WTC11 (cell line): Measurements from ENCODE around the gene IGFBP2. TPM values are rescaled to one million over a fixed set of nuclear protein-coding genes. Genes with fewer than 3 reads are reported as not detected.

Experiments used
- ATAC-seq: fragments of 200-7000 bp; cut with Tn5 transposase; 2 replicates; pipeline ENCODE4 v1.10.0; 2021; ENCODE audit warnings: mild to moderate bottlenecking, moderate library complexity
- CTCF ChIA-PET: fragments of 300-600 bp; sonication (Branson Sonifier 250); formaldehyde crosslinking; loops from one replicate; lab custom pipeline; 2021; ENCODE audit warnings: antibody characterized with exemption; lab: Charles Lee
- POLR2A ChIA-PET: fragments of 350-600 bp; sonication (Branson Sonifier 250); formaldehyde crosslinking; loops from one replicate; lab custom pipeline; 2021; ENCODE audit warnings: antibody characterized with exemption; lab: Charles Lee
- DNase-seq: peaks from one replicate; pipeline ENCODE4 v3.0.0; 2021; ENCODE audit warnings: low spot score
- H3K27ac Mint-ChIP-seq: 2 replicates; pipeline ENCODE4 v1.8.0; 2021; ENCODE audit warnings: mixed read lengths
- H3K27me3 Mint-ChIP-seq: 2 replicates; pipeline ENCODE4 v1.8.0; 2021; ENCODE audit warnings: low read depth, mild to moderate bottlenecking, moderate library complexity, mixed read lengths
- H3K36me3 Mint-ChIP-seq: 2 replicates; pipeline ENCODE4 v1.8.0; 2021; ENCODE audit warnings: mixed read lengths
- H3K4me1 Mint-ChIP-seq: 2 replicates; pipeline ENCODE4 v1.8.0; 2022; ENCODE audit warnings: mixed read lengths
- H3K4me3 Mint-ChIP-seq: 2 replicates; pipeline ENCODE4 v1.8.0; 2021; ENCODE audit warnings: mild to moderate bottlenecking, moderate library complexity, mixed read lengths
- H3K9me3 Mint-ChIP-seq: 2 replicates; pipeline ENCODE4 v1.8.0; 2021; ENCODE audit warnings: mixed read lengths
- CBFB ChIP-seq: sonication (generic); formaldehyde crosslinking; IDR thresholded peaks from 2 replicates; pipeline ENCODE4 v1.8.1; 2022; ENCODE audit warnings: mild to moderate bottlenecking, low read depth, missing genetic modification reagents
- ESRRA ChIP-seq: sonication (generic); formaldehyde crosslinking; IDR thresholded peaks from 2 replicates; pipeline ENCODE4 v1.8.1; 2022; ENCODE audit warnings: mild to moderate bottlenecking, missing genetic modification reagents, borderline replicate concordance
- MXD4 ChIP-seq: fragments of 250-450 bp; sonication (Bioruptor Pico); IDR thresholded peaks from 2 replicates; pipeline ENCODE4 v1.8.0; 2021; ENCODE audit warnings: mild to moderate bottlenecking, moderate library complexity, borderline replicate concordance
- NFATC4 ChIP-seq: fragments of 250-450 bp; sonication (Bioruptor Pico); IDR thresholded peaks from 2 replicates; pipeline ENCODE4 v1.9.0; 2021; ENCODE audit warnings: mild to moderate bottlenecking
- NR1H2 ChIP-seq: sonication (generic); formaldehyde crosslinking; IDR thresholded peaks from 2 replicates; pipeline ENCODE4 v1.9.0; 2021; ENCODE audit warnings: mild to moderate bottlenecking, moderate library complexity, missing genetic modification reagents
- NR2C2 ChIP-seq: sonication (generic); formaldehyde crosslinking; IDR thresholded peaks from 2 replicates; pipeline ENCODE4 v1.8.0; 2022; ENCODE audit warnings: mild to moderate bottlenecking, missing genetic modification reagents
- SOX15 ChIP-seq: fragments of 250-450 bp; sonication (Bioruptor Pico); IDR thresholded peaks from 2 replicates; pipeline ENCODE4 v1.9.0; 2021; ENCODE audit warnings: mild to moderate bottlenecking
- TEAD1 ChIP-seq: sonication (generic); formaldehyde crosslinking; IDR thresholded peaks from 2 replicates; pipeline ENCODE4 v1.8.0; 2022; ENCODE audit warnings: mild to moderate bottlenecking, missing genetic modification reagents
- TEAD4 ChIP-seq: sonication (generic); formaldehyde crosslinking; IDR thresholded peaks from 2 replicates; pipeline ENCODE4 v1.8.0; 2022; ENCODE audit warnings: mild to moderate bottlenecking, missing genetic modification reagents
- ZNF423 ChIP-seq: fragments of 250-450 bp; sonication (Bioruptor Pico); IDR thresholded peaks from 2 replicates; pipeline ENCODE4 v2.1.2; 2022; ENCODE audit warnings: mild to moderate bottlenecking, moderate library complexity
- total RNA-seq: library from RNA; stranded (reverse); gene quantifications from 3 replicates; pipeline ENCODE4 v1.2.3, GENCODE V29; 2021
- TF ChIP-seq, protein P1 (sequence below): sonication (generic); formaldehyde crosslinking; IDR thresholded peaks from 2 replicates; pipeline ENCODE4 v1.8.1; 2022; ENCODE audit warnings: mild to moderate bottlenecking, moderate library complexity, missing genetic modification reagents
- TF ChIP-seq, protein P2 (sequence below): fragments of 250-450 bp; sonication (Bioruptor Pico); IDR thresholded peaks from 2 replicates; pipeline ENCODE4 v1.9.0; 2021; ENCODE audit warnings: mild to moderate bottlenecking
- TF ChIP-seq, protein P3 (sequence below): sonication (generic); formaldehyde crosslinking; IDR thresholded peaks from 2 replicates; pipeline ENCODE4 v1.8.1; 2022; ENCODE audit warnings: mild to moderate bottlenecking, missing genetic modification reagents, moderate library complexity, borderline replicate concordance
- TF ChIP-seq, protein P4 (sequence below): sonication (generic); formaldehyde crosslinking; IDR thresholded peaks from 2 replicates; pipeline ENCODE4 v1.8.0; 2023; ENCODE audit warnings: missing genetic modification reagents
- TF ChIP-seq, protein P5 (sequence below): fragments of 250-450 bp; sonication (Bioruptor Pico); IDR thresholded peaks from 2 replicates; pipeline ENCODE4 v1.9.0; 2021; ENCODE audit warnings: mild to moderate bottlenecking
- TF ChIP-seq, protein P6 (sequence below): sonication (generic); formaldehyde crosslinking; IDR thresholded peaks from 2 replicates; pipeline ENCODE4 v1.8.1; 2022; ENCODE audit warnings: missing genetic modification reagents, borderline replicate concordance

The IGFBP2 gene
- total RNA-seq, 1 experiment from 2014 or later: 514 TPM

DNA sequence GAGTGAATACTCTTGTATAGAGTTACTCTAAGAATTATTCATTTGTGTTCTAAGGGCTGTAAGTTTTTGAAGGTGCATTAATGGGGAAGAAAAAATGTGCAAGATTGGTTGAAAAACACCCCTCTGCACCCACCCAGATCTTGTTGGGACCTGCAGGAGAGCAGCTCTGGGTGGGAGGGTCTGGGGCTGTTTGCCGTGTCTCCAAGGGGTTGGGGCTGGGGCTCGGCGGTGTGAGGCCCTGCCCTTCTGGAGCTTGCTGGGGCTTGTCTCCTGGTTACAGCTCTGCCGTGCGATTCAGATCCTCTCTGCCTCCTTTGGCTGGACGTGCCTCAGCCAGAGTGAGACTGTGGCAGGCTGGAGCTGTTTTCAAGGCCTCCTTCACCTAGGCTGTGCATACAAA lies 26.1 kb downstream of the IGFBP2 start (continued):
- TF ChIP-seq TEAD1 (CRISPR knock-in tag) (no peak), NFATC4 (CRISPR knock-in tag) (no peak), SOX15 (CRISPR knock-in tag) (no peak), TEAD4 (no peak), ESRRA (CRISPR knock-in tag) (no peak), NR2C2 (CRISPR knock-in tag) (no peak), CBFB (CRISPR knock-in tag) (no peak)
- TF ChIP-seq, protein P1, sequence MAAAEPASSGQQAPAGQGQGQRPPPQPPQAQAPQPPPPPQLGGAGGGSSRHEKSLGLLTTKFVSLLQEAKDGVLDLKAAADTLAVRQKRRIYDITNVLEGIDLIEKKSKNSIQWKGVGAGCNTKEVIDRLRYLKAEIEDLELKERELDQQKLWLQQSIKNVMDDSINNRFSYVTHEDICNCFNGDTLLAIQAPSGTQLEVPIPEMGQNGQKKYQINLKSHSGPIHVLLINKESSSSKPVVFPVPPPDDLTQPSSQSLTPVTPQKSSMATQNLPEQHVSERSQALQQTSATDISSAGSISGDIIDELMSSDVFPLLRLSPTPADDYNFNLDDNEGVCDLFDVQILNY (CRISPR knock-in tag): no peak

DNA sequence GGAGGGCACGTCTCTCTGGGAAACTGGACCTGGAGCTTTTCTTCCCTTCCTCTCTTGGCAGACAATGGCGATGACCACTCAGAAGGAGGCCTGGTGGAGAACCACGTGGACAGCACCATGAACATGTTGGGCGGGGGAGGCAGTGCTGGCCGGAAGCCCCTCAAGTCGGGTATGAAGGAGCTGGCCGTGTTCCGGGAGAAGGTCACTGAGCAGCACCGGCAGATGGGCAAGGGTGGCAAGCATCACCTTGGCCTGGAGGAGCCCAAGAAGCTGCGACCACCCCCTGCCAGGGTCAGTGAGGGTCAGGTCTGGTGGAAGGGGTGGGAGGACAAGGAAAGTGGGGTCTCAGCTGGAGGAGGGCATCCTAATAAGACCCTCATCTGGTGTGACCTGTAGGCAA lies 27.3 kb downstream of the IGFBP2 start:
- Mint-ChIP-seq H3K4me1 (peaks cover 58% of the 10 kb centered on the region), H3K36me3 (peaks cover 65% of the 10 kb centered on the region), H3K27ac (peak overlapping the region; percentile 87), H3K9me3 (no peaks in the 10 kb centered on the region), H3K27me3 (no peaks in the 10 kb centered on the region), H3K4me3 (no peak overlapping the region)
- POLR2A ChIA-PET: no interaction called here
- no peak for DNase-seq
- no peak for ATAC-seq
- CTCF ChIA-PET: interaction anchor here (2.7 kb wide), 1 partner anchor 141 kb away, joined by 13 read pairs; no protein-coding TSS in a partner anchor
- TF ChIP-seq MXD4 (CRISPR knock-in tag): no peak
- TF ChIP-seq, protein P2, sequence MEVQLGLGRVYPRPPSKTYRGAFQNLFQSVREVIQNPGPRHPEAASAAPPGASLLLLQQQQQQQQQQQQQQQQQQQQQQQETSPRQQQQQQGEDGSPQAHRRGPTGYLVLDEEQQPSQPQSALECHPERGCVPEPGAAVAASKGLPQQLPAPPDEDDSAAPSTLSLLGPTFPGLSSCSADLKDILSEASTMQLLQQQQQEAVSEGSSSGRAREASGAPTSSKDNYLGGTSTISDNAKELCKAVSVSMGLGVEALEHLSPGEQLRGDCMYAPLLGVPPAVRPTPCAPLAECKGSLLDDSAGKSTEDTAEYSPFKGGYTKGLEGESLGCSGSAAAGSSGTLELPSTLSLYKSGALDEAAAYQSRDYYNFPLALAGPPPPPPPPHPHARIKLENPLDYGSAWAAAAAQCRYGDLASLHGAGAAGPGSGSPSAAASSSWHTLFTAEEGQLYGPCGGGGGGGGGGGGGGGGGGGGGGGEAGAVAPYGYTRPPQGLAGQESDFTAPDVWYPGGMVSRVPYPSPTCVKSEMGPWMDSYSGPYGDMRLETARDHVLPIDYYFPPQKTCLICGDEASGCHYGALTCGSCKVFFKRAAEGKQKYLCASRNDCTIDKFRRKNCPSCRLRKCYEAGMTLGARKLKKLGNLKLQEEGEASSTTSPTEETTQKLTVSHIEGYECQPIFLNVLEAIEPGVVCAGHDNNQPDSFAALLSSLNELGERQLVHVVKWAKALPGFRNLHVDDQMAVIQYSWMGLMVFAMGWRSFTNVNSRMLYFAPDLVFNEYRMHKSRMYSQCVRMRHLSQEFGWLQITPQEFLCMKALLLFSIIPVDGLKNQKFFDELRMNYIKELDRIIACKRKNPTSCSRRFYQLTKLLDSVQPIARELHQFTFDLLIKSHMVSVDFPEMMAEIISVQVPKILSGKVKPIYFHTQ: no peak
- TF ChIP-seq, protein P3, sequence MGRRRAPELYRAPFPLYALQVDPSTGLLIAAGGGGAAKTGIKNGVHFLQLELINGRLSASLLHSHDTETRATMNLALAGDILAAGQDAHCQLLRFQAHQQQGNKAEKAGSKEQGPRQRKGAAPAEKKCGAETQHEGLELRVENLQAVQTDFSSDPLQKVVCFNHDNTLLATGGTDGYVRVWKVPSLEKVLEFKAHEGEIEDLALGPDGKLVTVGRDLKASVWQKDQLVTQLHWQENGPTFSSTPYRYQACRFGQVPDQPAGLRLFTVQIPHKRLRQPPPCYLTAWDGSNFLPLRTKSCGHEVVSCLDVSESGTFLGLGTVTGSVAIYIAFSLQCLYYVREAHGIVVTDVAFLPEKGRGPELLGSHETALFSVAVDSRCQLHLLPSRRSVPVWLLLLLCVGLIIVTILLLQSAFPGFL: no peak
- TF ChIP-seq NR1H2 (CRISPR knock-in tag): no peak
- TF ChIP-seq, protein P4, sequence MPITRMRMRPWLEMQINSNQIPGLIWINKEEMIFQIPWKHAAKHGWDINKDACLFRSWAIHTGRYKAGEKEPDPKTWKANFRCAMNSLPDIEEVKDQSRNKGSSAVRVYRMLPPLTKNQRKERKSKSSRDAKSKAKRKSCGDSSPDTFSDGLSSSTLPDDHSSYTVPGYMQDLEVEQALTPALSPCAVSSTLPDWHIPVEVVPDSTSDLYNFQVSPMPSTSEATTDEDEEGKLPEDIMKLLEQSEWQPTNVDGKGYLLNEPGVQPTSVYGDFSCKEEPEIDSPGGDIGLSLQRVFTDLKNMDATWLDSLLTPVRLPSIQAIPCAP (CRISPR knock-in tag): no peak
- TF ChIP-seq, protein P1 (CRISPR knock-in tag): no peak
- TF ChIP-seq, protein P5, sequence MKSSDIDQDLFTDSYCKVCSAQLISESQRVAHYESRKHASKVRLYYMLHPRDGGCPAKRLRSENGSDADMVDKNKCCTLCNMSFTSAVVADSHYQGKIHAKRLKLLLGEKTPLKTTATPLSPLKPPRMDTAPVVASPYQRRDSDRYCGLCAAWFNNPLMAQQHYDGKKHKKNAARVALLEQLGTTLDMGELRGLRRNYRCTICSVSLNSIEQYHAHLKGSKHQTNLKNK: no peak
- TF ChIP-seq, protein P6, sequence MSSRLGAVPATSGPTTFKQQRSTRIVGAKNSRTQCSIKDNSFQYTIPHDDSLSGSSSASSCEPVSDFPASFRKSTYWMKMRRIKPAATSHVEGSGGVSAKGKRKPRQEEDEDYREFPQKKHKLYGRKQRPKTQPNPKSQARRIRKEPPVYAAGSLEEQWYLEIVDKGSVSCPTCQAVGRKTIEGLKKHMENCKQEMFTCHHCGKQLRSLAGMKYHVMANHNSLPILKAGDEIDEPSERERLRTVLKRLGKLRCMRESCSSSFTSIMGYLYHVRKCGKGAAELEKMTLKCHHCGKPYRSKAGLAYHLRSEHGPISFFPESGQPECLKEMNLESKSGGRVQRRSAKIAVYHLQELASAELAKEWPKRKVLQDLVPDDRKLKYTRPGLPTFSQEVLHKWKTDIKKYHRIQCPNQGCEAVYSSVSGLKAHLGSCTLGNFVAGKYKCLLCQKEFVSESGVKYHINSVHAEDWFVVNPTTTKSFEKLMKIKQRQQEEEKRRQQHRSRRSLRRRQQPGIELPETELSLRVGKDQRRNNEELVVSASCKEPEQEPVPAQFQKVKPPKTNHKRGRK: no peak
- TF ChIP-seq NR2C2 (CRISPR knock-in tag): no peak
- no peak for TF ChIP-seq ZNF423 (CRISPR knock-in tag)
- no peak for TF ChIP-seq CBFB (CRISPR knock-in tag)
